HG03135 (cell line): ENCODE measurements around the gene PHF2.

ENCODE experiments used
- ATAC-seq: cut with Tn5 transposase; IDR thresholded peaks from one replicate; pipeline ENCODE4 v1.9.1; 2021; ENCODE audit warnings: mild to moderate bottlenecking, moderate library complexity; ENCODE audit not compliant: unreplicated experiment

PHF2 gene

GRCh38 chr9:93648181-93648580, 71.8 kb downstream of the PHF2 start:
- no peak for ATAC-seq

DNA sequence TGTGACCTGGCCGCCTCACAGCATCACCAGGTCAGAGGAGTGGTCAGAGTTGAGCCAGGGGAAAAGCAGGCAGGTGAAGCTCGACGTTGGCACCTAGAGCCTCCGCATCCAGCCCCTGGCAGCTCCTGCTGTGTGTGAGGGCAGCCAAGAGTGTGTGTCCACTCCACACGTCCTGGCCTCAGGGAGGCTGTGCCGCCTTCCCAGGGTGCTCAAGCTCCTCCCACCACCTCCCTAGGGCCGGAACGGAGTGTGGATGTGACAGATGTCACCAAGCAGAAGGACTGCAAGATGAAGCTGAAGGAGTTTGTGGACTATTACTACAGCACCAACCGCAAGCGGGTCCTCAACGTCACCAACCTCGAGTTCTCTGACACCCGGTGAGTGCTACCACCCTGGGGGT, 72.5 kb downstream of the PHF2 start:
- no peak for ATAC-seq

GRCh38 chr9:93649610-93650261, 73.4 kb downstream of the PHF2 start:
- ATAC-seq: no peak

DNA sequence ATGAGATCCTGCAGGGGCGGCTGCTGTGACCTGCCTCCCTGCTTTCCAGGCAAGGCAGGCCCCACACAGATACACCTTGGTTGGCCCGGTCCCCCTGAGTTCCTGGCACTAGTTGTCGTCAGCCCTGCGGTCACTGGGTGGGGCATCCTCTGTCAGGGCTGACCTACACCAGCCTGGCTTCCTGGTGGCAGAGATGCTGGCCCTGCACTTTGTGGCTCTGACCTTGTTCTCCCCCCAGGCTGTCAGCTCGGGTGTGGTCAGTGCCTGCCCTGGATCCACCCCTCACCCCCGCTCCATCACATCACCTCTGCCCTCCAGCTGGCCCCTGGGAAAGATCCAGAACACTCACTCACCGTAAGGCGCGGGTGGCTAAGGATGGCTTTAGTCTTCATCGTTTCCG, 74.1 kb downstream of the PHF2 start:
- ATAC-seq: no peak

DNA sequence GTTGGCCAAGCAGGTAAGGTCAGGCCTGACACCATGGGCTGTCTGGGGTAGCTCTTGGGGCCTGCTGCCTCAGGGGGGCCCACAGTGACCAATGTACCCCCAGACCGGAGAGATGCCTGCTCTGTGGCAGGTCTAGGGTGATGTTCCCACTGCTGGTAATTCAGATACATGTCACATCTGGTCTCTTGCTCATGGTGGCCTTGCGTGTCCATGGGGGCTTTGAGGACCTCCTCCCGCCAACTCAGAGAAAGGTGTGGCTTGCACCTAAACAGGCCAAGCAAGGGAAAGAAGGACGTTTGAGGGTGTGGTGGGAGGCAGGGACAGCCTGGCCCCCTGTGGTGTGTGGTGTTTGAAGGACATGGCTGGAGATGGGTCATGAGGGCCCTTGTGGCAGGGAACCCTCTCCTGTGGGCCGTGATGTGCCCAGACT, 75.2 kb downstream of the PHF2 start:
- no peak for ATAC-seq

- ATAC-seq: no peak
Observed at GRCh38 chr9:93652604-93653592, 76.5 kb downstream of the PHF2 start.

GRCh38 chr9:93653760-93654159, 77.4 kb downstream of the PHF2 start:
- no peak for ATAC-seq

- ATAC-seq: no peak
Observed at GRCh38 chr9:93654351-93654961, 78.1 kb downstream of the PHF2 start.

DNA sequence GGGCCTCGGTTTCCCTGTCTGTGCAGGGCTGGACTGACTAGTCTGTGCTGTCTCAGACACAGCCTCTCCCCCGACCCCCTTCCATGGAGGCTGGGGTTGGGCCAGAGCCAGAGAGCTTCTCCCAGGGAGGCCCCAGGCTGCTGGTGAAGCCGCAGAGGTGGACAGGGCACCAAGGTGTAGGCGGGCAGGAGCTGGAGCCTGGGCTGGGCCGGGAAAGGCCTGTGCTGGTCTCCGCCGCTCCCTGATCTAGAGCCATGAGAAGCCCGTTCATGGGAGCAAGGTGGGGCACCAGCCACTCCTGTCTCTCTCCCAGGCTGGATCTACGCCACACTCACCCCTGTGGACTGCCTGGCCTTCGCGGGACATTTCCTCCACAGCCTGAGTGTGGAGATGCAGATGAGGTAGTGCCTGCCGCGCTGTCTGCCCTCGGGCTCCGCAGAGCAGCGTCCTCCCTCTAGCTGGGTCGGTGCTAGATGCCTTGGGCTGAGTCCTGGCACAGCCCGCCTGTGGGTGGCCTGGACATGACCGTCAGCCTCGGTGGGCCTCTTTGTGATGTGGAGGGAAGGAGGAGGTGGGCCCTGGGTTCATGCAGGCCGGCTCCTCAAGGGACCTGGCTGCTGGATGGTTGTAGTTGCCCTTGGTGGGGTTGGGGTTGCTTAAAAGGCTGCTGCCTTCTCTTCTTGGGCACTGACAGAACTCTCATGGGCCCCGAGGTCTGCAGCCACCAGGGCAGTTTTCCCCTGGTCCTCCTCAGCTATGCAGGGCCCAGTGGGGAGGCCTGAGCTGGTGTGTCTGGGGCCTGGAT, 79.4 kb downstream of the PHF2 start:
- no peak for ATAC-seq

DNA sequence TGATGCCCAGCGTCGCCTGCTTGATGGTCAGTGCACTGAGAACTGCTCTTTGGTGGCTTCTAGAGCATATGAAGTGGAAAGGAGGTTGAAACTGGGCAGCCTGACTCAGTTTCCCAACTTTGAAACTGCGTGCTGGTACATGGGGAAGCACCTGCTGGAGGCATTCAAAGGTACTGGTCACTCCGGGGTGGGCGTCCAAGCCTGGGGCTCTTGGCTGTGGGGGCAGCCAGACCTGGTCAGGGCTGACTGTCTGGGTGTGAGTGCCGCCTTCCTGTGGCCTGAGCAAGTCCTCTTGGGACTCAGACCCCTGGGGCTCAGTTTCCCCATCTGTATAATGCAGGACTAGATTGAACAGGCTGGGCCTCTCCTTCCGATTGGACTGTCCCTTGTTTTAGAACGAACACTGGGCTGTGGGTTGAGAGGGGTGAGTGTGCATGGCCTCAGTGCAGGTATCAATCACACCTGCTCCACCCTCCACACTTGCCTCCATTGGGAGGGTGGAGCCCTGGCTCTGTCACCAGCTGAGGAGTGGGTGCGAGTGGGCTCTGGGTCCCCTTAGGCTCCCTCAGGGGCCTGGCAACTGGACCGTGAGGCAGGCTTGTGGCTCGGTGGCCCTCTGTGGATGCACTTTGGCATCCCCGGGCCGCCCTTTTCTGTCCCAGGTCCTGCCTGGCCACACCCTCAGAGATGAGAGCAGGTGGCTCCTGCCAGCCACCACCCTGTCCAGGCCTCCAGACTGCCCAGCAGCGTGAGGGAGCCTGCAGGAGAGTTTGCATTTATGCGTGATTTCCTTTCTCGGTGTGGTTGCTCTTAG, 80.2 kb downstream of the PHF2 start:
- no peak for ATAC-seq

GRCh38 chr9:93657331-93658111, 81.1 kb downstream of the PHF2 start:
- ATAC-seq: no peak

DNA sequence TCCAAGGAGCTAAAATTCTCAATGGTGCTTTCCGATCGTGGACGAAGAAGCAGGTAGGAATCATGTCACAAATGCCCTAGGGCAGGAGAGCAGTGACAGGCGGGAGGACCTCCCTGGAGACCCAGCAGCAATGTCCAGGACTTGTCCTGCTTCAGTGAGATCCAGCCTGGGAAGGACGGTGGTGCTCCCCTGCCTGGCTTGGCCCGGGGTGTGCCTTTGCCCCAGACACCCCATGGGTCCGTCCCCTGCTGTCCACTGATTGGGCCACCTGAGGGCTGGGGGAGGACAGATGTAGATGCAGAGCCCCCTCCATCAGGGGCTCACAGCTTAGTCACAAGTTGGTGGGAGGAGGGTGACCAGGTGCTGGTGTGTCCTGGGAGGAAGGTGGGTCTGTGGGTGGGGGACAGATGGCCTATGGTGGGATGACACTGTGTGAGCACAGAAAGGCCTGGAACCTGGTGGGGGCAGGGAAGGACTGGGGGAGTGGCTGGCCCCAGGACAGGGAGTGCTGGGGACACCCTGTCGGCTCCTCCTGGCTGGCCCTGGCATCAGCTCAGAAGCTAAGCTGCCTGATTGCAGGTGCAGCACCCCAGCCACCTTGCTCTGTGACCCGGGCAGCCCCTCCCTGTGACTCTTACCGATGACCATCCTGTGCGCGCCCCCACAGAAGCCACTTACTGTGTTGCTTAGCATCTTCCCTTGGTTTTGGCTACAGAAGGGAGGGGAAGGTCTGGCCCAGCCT, 82.0 kb downstream of the PHF2 start:
- ATAC-seq: no peak

- ATAC-seq: no peak
Observed at GRCh38 chr9:93659044-93659836, 82.9 kb downstream of the PHF2 start.

- no peak for ATAC-seq
Observed at GRCh38 chr9:93659837-93660177, 83.4 kb downstream of the PHF2 start.

DNA sequence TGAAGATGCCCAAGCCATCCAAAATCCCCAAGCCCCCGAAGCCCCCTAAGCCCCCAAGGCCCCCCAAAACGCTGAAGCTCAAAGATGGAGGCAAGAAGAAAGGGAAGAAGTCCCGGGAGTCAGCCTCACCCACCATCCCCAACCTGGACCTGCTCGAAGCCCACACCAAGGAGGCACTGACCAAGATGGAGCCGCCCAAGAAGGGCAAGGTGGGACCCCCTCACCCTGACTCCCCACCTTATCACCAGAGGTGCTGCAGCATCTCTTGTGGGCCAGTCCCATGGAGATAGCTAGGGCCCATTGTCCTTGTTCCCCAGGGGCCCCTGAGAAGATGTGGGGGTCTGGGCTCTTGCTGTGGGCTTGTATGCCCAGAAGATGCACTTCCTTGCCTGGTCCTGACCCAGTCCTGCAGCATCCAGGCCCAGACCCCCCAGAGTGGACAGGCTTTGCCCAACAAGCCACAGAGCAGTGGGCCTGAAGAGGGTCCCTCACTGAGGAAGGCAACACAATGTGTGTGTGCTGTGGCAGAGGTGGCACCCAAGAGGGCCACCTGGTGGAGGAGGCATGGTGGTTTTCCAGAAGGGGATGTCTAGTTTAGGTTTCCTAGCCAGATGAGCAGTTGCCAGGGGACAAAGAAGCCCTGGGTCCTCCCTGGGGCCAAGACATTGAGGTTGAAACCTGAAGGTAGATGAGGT, 84.1 kb downstream of the PHF2 start:
- no peak for ATAC-seq

DNA sequence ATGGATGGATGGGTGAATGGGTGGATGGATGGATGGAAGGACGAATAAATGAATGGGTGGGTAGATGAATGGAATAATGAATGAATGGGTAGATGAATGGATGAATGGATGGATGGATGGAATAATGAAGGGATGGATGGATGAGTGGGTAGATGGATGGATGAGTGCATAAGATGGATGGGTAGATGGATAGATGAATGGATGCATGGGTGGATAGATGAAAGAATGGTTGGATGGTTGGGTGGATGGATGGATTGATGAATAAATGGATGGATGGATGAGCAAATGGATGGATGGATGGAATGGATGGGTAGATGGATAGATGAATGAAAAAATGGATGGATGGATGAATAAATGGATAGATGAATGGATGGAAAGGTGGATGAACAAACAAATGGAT, 85.2 kb downstream of the PHF2 start:
- no peak for ATAC-seq

GRCh38 chr9:93662016-93662638, 85.7 kb downstream of the PHF2 start:
- no peak for ATAC-seq
